NCI-H2171 treated with DMSO at 0.1 percent for 48 hours (cell line): ENCODE data around the gene GNA14.
"Not testable (repeated sequence)": the region's sequence is repeated elsewhere in the genome, so short reads cannot be mapped to it uniquely, and the experiment has no call there.

Source experiments
- DNase-seq: peaks from one replicate; lab custom pipeline; 2025; lab: John Stamatoyannopoulos, UW

Gene GNA14

GRCh38 chr9:77489405-77490163, 158.5 kb downstream of the GNA14 start:
- DNase-seq: not testable (repeated sequence)

- DNase-seq: peak; percentile 3
Measured at GRCh38 chr9:77488439-77489126, 159.5 kb downstream of the GNA14 start.

- DNase-seq: no peak
Measured at GRCh38 chr9:77486968-77487367, 161.2 kb downstream of the GNA14 start.

- DNase-seq: no peak
Measured at GRCh38 chr9:77486463-77486862, 161.7 kb downstream of the GNA14 start.

GRCh38 chr9:77475641-77476473, 172.3 kb downstream of the GNA14 start:
- peak; percentile 52 for DNase-seq

GRCh38 chr9:77474936-77475335, 173.2 kb downstream of the GNA14 start:
- DNase-seq: no peak

GRCh38 chr9:77472646-77473045, 175.5 kb downstream of the GNA14 start:
- DNase-seq: no peak

- DNase-seq: no peak
Measured at GRCh38 chr9:77471572-77471971, 176.6 kb downstream of the GNA14 start.

GRCh38 chr9:77469515-77470231, 178.4 kb downstream of the GNA14 start:
- DNase-seq: no peak

- peak; percentile 42 for DNase-seq
Measured at GRCh38 chr9:77464661-77465060, 183.5 kb downstream of the GNA14 start.

GRCh38 chr9:77463151-77463550, 185.0 kb downstream of the GNA14 start:
- DNase-seq: no peak

- no peak for DNase-seq
Measured at GRCh38 chr9:77462066-77462465, 186.1 kb downstream of the GNA14 start.

GRCh38 chr9:77460938-77461337, 187.2 kb downstream of the GNA14 start:
- DNase-seq: no peak

GRCh38 chr9:77457916-77458592, 190.1 kb downstream of the GNA14 start:
- peak; percentile 80 for DNase-seq

- peak; percentile 70 for DNase-seq
Measured at GRCh38 chr9:77456829-77457437, 191.2 kb downstream of the GNA14 start.

GRCh38 chr9:77455312-77455927, 192.7 kb downstream of the GNA14 start:
- peak; percentile 12 for DNase-seq

- DNase-seq: no peak
Measured at GRCh38 chr9:77454663-77455062, 193.5 kb downstream of the GNA14 start.

- DNase-seq: no peak
Measured at GRCh38 chr9:77453825-77454647, 194.1 kb downstream of the GNA14 start.

- no peak for DNase-seq
Measured at GRCh38 chr9:77451507-77451906, 196.6 kb downstream of the GNA14 start.

- no peak for DNase-seq
Measured at GRCh38 chr9:77450085-77450475, 198.0 kb downstream of the GNA14 start.
